Prostate gland (tissue), 2 donors: ENCODE results near the gene CRLF1. TPM values are rescaled to one million over a fixed set of nuclear protein-coding genes. Genes with fewer than 3 reads are reported as not detected.
A peak's percentile ranks its signal among the peaks of the same experiment; 100 is the strongest.
"Not testable (repeated sequence)": the region's sequence is repeated elsewhere in the genome, so short reads cannot be mapped to it uniquely, and the experiment has no call there.

Experiments
- DNase-seq: peaks from one replicate; pipeline ENCODE4 v3.0.0-alpha.2; 2019; ENCODE audit warnings: low spot score
- H3K27ac ChIP-seq, 2 donors: fragments of 200-600 bp; sonication (generic); 2 replicates each; pipeline ENCODE4 v1.5.1; 2017 to 2019
- H3K27me3 ChIP-seq: fragments of 200-600 bp; sonication (generic); replicated peaks from 2 replicates; pipeline ENCODE4 v1.5.1; 2019; ENCODE audit not compliant: insufficient read depth
- H3K36me3 ChIP-seq, 2 donors: fragments of 200-600 bp; sonication (generic); 1 replicate in 1 of 2; 2 replicates in 1 of 2; pipeline versions ENCODE4 v1.5.1 to v1.8.1; 2017 to 2019
- H3K4me1 ChIP-seq: fragments of 200-600 bp; sonication (generic); replicated peaks from 2 replicates; pipeline ENCODE4 v1.5.1; 2019
- H3K4me3 ChIP-seq, 2 donors: fragments of 200-600 bp; sonication (generic); 2 replicates each; pipeline ENCODE4 v1.5.1; 2017 to 2019
- H3K9me3 ChIP-seq: fragments of 200-600 bp; sonication (generic); 2 replicates; pipeline ENCODE4 v1.5.1; 2017
- CTCF ChIP-seq, 4 experiments: fragments of 200-600 bp in 2 of 4; fragments of 450-650 bp in 2 of 4; sonication (generic) in 2 of 4; IDR thresholded peaks; 1 replicate in 3 of 4; 2 replicates in 1 of 4; pipeline ENCODE4 v1.5.1; 2016 to 2019; ENCODE audit warnings: antibody characterized with exemption in 4 of 4, mild to moderate bottlenecking in 2 of 4, moderate library complexity in 2 of 4
- POLR2A ChIP-seq: fragments of 450-650 bp; IDR thresholded peaks from one replicate; pipeline ENCODE4 v1.6.1; 2016; ENCODE audit warnings: antibody characterized with exemption, mild to moderate bottlenecking
- POLR2AphosphoS5 ChIP-seq: sonication (generic); formaldehyde crosslinking; IDR thresholded peaks from one replicate; pipeline ENCODE4 v1.6.1; 2017; ENCODE audit warnings: antibody characterized with exemption
- WGBS: methylation state at CpG from one replicate; pipeline ENCODE4 v1.1.5; 2018; 5-methylcytosine and 5-hydroxymethylcytosine counted together
- intact Hi-C: fragments of 100-400 bp; cut with DNase I; formaldehyde crosslinking; loops from one replicate; pipeline ENCODE4 v1.14.2; 2022
- total RNA-seq, 2 donors: library from RNA; depleted of rRNA; stranded (reverse); fragments of >200 nt; gene quantifications; one replicate each; pipeline ENCODE4 v1.1.0, GENCODE V29; 2016

Gene CRLF1
- total RNA-seq, 2 donors from 2014 or later, result 2.6 to 12.6 TPM

GRCh38 chr19:18593367-18594095 lies 13.1 kb downstream of the CRLF1 start:
- no peak for DNase-seq
- H3K4me3 ChIP-seq, result peak overlapping the region; percentile 20 to 35
- intact Hi-C loops, result loop anchor here (2.0 kb wide), 1 partner anchor 253 kb away; no protein-coding TSS in a partner anchor
- TF ChIP-seq POLR2A, result no peak
- TF ChIP-seq CTCF (IDR thresholded peaks at IDR 0.05), result no peak
- H3K27ac ChIP-seq, result no peak overlapping the region
- H3K4me1 ChIP-seq, result peaks cover 10% of the 10 kb centered on the region
- H3K27me3 ChIP-seq, result no peaks in the 10 kb centered on the region
- H3K36me3 ChIP-seq, result peaks cover 0 to 3% of the 10 kb centered on the region in 2 donors
- H3K9me3 ChIP-seq, result no peaks in the 10 kb centered on the region
- 39% methylated on average over 25 of the region's 25 CpGs for WGBS

GRCh38 chr19:18592732-18593131 lies 13.9 kb downstream of the CRLF1 start:
- WGBS, result 84% methylated on average over 5 of the region's 5 CpGs

GRCh38 chr19:18591735-18592385 lies 14.7 kb downstream of the CRLF1 start:
- TF ChIP-seq CTCF (IDR thresholded peaks at IDR 0.05) (no peak), POLR2AphosphoS5 (no peak), POLR2A (no peak)
- DNase-seq, result no peak
- intact Hi-C loops, result no loop called here
- H3K27ac ChIP-seq, result no peak overlapping the region
- H3K9me3 ChIP-seq, result no peaks in the 10 kb centered on the region
- H3K4me3 ChIP-seq, result no peak overlapping the region
- WGBS, result 87% methylated on average over 22 of the region's 22 CpGs
- H3K27me3 ChIP-seq, result no peaks in the 10 kb centered on the region
- peaks cover 0 to 3% of the 10 kb centered on the region in 2 donors for H3K36me3 ChIP-seq
- H3K4me1 ChIP-seq, result peaks cover 10% of the 10 kb centered on the region

More at GRCh38 chr19:18592732-18593131, 13.9 kb downstream of the CRLF1 start:
- H3K27ac ChIP-seq, H3K27me3 ChIP-seq, H3K4me3 ChIP-seq, H3K9me3 ChIP-seq, intact Hi-C loops, H3K4me1 ChIP-seq, DNase-seq, H3K36me3 ChIP-seq: not testable (repeated sequence)

- intact Hi-C loops, result no loop called here
- H3K27me3 ChIP-seq, result no peaks in the 10 kb centered on the region
- H3K4me3 ChIP-seq, result no peak overlapping the region
- H3K9me3 ChIP-seq, result no peaks in the 10 kb centered on the region
- H3K4me1 ChIP-seq, result peaks cover 10% of the 10 kb centered on the region
- WGBS, result 81% methylated on average over 40 of the region's 40 CpGs
- DNase-seq, result no peak
- no peak for TF ChIP-seq POLR2AphosphoS5
- TF ChIP-seq POLR2A, result no peak
- TF ChIP-seq CTCF (IDR thresholded peaks at IDR 0.05), result no peak
- H3K27ac ChIP-seq, result no peak overlapping the region
- H3K36me3 ChIP-seq, result peaks cover 0 to 3% of the 10 kb centered on the region in 2 donors
Measured at GRCh38 chr19:18590273-18591272, 16.0 kb downstream of the CRLF1 start.
